ENCODE measurements around the gene LRFN2.

- TF ChIP-seq CTCF (IDR thresholded peaks at IDR 0.05; ENCODE audit: low read depth, low read length, poor library complexity, severe bottlenecking) (no peak), EZH2phosphoT487 (IDR thresholded peaks at IDR 0.05; ENCODE audit: borderline replicate concordance, low read length) (no peak)
These were observed 104.6 kb downstream of the LRFN2 start for GRCh38 chr6:40482532-40482931.
